Measurements from ENCODE around the gene POLR3A. TPM values are rescaled to one million over a fixed set of nuclear protein-coding genes. Genes with fewer than 3 reads are reported as not detected.

Gene POLR3A
- total RNA-seq, 1 donor from 2014 or later, result 22.1 TPM

DNA sequence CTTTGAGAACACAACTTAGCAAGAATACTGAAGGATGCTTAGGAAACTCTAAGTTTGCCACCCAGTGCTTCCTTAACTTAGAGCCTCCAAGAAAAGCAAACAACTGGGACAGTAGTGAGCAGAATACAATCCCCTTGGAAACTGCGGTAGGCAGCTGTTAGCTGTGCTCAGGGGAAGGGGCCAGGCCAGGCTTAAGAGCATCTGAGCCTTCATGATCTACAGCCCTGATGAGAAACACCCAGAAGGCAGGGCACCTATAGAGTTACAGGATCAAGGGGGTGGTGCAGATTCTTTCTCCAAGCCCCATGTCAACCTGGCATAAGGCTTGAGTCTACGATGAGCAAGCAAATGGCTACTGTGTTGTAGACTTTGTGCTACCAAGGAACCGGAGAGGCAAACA lies 51.4 kb downstream of the POLR3A start:
- Histone ChIP-seq H3K4me3 (ENCODE audit: low read depth, low read length) (no peak overlapping the region), H3K36me3 (ENCODE audit: control insufficient read depth, insufficient read depth, low read length) (peaks cover 4% of the 10 kb centered on the region), H3K27me3 (ENCODE audit: control insufficient read depth, insufficient read depth, low read length) (no peaks in the 10 kb centered on the region)
- TF ChIP-seq, protein P1, sequence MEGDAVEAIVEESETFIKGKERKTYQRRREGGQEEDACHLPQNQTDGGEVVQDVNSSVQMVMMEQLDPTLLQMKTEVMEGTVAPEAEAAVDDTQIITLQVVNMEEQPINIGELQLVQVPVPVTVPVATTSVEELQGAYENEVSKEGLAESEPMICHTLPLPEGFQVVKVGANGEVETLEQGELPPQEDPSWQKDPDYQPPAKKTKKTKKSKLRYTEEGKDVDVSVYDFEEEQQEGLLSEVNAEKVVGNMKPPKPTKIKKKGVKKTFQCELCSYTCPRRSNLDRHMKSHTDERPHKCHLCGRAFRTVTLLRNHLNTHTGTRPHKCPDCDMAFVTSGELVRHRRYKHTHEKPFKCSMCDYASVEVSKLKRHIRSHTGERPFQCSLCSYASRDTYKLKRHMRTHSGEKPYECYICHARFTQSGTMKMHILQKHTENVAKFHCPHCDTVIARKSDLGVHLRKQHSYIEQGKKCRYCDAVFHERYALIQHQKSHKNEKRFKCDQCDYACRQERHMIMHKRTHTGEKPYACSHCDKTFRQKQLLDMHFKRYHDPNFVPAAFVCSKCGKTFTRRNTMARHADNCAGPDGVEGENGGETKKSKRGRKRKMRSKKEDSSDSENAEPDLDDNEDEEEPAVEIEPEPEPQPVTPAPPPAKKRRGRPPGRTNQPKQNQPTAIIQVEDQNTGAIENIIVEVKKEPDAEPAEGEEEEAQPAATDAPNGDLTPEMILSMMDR (IDR thresholded peaks at IDR 0.05; ENCODE audit: insufficient read depth, low read length, poor library complexity, severe bottlenecking), result no peak
- DNase-seq (ENCODE audit: low read depth), result no peak

DNA sequence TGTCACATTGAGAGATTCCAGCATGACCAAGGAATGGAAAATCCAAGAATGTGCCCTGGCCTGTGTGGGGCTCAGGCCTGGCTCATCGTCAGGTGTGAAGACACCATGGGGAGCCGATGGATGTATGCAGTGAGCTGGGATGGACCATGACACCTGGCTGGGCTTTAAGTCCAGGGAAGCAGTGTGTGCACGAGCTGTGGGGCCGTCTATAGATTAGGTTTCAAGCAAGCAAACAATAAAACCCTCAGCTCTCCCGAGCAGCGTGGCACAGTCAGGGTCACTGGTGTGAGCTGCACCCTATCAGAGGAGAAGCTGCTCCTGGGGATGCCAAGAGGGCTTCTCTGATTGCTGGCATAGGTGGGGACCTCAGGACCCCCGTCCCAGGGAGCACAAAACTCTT lies 52.3 kb downstream of the POLR3A start:
- Histone ChIP-seq H3K27me3 (ENCODE audit: control insufficient read depth, insufficient read depth, low read length) (no peaks in the 10 kb centered on the region), H3K36me3 (ENCODE audit: control insufficient read depth, insufficient read depth, low read length) (peaks cover 4% of the 10 kb centered on the region), H3K4me3 (ENCODE audit: low read depth, low read length) (no peak overlapping the region)
- DNase-seq (ENCODE audit: low read depth), result no peak
- TF ChIP-seq, protein P1 (IDR thresholded peaks at IDR 0.05; ENCODE audit: insufficient read depth, low read length, poor library complexity, severe bottlenecking), result no peak

DNA sequence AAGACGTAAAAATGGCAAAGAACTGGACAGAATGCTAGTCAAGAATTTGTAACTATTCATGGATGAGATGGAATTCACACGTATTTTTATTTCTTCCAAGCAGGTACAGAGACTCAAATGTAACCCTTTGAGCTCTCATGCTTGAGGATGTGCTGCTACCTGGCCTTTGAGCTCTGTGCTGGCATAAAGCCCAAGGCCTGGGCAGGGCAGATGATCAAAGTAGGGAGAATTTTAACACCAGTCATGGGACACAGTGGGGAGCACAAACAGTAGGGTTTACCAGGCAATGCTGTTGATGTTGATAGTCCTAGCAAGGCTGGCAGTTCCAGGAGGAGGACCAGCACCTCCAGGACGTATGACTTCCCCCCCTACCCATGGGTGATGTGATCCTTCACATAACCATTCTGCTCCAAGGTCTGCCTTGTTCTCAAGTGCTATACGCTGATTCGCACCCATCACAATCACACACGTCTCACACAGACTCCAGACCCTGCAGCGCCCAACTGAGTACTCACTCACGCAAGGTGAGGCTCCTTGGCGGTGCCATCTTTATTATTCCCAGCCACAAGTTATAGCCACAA lies 54.1 kb downstream of the POLR3A start:
- no peaks in the 10 kb centered on the region for H3K27me3 ChIP-seq (ENCODE audit: control insufficient read depth, insufficient read depth, low read length)
- TF ChIP-seq, protein P1 (IDR thresholded peaks at IDR 0.05; ENCODE audit: insufficient read depth, low read length, poor library complexity, severe bottlenecking), result no peak
- no peak overlapping the region for H3K4me3 ChIP-seq (ENCODE audit: low read depth, low read length)
- H3K36me3 ChIP-seq (ENCODE audit: control insufficient read depth, insufficient read depth, low read length), result peaks cover 3% of the 10 kb centered on the region
- no peak for DNase-seq (ENCODE audit: low read depth)

DNA sequence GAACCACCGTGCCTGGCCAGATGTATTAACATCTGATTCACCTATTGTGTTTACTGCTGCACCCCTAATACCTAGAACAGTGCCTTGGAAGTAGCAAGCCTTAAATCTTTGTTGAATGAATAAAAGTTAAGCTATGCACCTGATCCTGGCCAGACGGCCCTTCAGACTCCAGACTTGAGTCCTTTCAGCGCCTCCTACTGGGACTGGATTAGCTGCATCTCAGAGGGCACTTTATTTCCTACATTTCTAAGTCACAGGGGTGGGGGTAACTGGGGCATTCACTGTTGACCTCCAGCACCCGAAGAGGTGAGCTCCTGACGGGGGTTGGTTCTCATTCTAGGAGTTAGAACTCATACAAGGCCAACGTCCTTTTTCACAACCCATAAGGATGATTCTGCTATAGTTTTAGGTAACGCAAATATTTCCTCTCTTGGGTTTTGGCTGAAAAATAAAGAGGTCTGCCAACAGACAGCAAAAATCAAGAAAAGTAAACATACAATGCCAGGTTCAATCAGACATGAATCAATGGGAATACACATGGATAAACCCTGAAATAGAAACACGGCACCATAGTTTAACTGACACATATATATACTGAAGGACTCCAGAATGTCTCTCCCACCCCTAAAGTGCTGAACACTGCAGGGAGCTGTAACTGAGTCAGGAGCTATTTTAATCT lies 54.8 kb downstream of the POLR3A start:
- H3K27me3 ChIP-seq (ENCODE audit: control insufficient read depth, insufficient read depth, low read length), result no peaks in the 10 kb centered on the region
- DNase-seq (ENCODE audit: low read depth), result no peak
- TF ChIP-seq, protein P1 (IDR thresholded peaks at IDR 0.05; ENCODE audit: insufficient read depth, low read length, poor library complexity, severe bottlenecking), result peak; percentile 47

DNA sequence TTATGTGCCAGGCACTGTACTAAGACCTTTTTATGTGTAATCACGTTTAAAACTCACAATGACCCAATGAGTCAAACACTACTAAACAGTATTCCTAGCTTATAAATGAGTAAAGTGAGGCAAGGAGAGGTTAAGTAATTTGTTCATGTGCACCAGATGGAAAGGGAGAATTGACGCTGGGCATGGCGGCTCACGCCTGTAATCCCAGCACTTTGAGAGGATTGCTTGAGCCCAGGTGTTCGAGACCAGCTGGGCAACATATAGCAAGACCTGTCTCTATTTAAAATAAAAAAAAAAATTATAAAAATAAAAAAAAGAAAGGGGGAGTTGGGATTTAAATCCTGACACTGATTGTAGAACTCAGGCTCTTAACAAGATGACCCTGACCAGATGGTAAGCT lies 56.0 kb downstream of the POLR3A start:
- TF ChIP-seq, protein P1 (IDR thresholded peaks at IDR 0.05; ENCODE audit: insufficient read depth, low read length, poor library complexity, severe bottlenecking), result no peak
- Histone ChIP-seq H3K4me3 (ENCODE audit: low read depth, low read length) (no peak overlapping the region), H3K27me3 (ENCODE audit: control insufficient read depth, insufficient read depth, low read length) (no peaks in the 10 kb centered on the region), H3K36me3 (ENCODE audit: control insufficient read depth, insufficient read depth, low read length) (no peaks in the 10 kb centered on the region)
- no peak for DNase-seq (ENCODE audit: low read depth)

More for the DNA sequence above, 54.8 kb downstream of the POLR3A start:
- H3K4me3 ChIP-seq (ENCODE audit: low read depth, low read length), result no peak overlapping the region
- H3K36me3 ChIP-seq (ENCODE audit: control insufficient read depth, insufficient read depth, low read length), result peaks cover 3% of the 10 kb centered on the region

DNA sequence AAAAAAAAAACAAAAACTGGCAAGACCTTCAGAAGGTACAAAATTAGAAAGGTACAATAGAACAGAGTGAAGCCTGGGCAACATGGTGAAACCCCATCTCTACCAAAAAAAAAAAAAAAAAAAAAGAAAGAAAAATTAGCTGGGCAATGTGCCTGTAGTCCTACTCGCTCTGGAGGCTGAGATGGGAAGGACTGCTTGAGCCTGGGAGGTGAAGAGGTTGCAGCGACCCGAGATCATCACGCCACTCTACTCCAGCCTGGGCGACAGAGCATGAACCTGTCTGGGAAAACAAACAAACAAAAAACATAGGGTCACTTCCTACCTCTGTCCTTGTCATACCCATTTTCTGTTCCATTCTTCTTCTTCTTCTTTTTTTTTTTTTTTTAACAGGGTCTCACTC lies 57.2 kb downstream of the POLR3A start:
- TF ChIP-seq, protein P1 (IDR thresholded peaks at IDR 0.05; ENCODE audit: insufficient read depth, low read length, poor library complexity, severe bottlenecking), result no peak
- DNase-seq (ENCODE audit: low read depth), result no peak

More for the DNA sequence above, 57.2 kb downstream of the POLR3A start:
- Histone ChIP-seq H3K27me3 (ENCODE audit: control insufficient read depth, insufficient read depth, low read length) (no peaks in the 10 kb centered on the region), H3K4me3 (ENCODE audit: low read depth, low read length) (no peak overlapping the region), H3K36me3 (ENCODE audit: control insufficient read depth, insufficient read depth, low read length) (no peaks in the 10 kb centered on the region)

Data from kidney epithelial cell (primary cell).